Smooth muscle cell (in vitro differentiated cells): ENCODE data around the gene HP1BP3. TPM values are rescaled to one million over a fixed set of nuclear protein-coding genes. Genes with fewer than 3 reads are reported as not detected.

Experiments used
- DNase-seq: peaks from one replicate; lab custom pipeline; 2025; ENCODE audit not compliant: unreplicated experiment; lab: John Stamatoyannopoulos, UW
- H2AFZ ChIP-seq: fragments of 200-600 bp; sonication (generic); 2 replicates; pipeline ENCODE4 v1.6.0; 2016; ENCODE audit warnings: antibody characterized with exemption, low read depth, mild to moderate bottlenecking
- H3F3A ChIP-seq: fragments of 200-600 bp; sonication (generic); 2 replicates; pipeline ENCODE4 v1.6.0; 2017; ENCODE audit warnings: antibody characterized with exemption, low read depth
- H3K27ac ChIP-seq: fragments of 200-600 bp; sonication (generic); 2 replicates; pipeline ENCODE4 v1.5.1; 2016; ENCODE audit warnings: low read depth, mild to moderate bottlenecking
- H3K27me3 ChIP-seq: fragments of 200-600 bp; sonication (generic); 2 replicates; pipeline ENCODE4 v1.6.1; 2016; ENCODE audit warnings: low read depth, mild to moderate bottlenecking
- H3K36me3 ChIP-seq: fragments of 200-600 bp; sonication (generic); 2 replicates; pipeline ENCODE4 v1.5.1; 2016; ENCODE audit warnings: low read depth
- H3K4me1 ChIP-seq: fragments of 200-600 bp; sonication (generic); 2 replicates; pipeline ENCODE4 v1.5.1; 2016; ENCODE audit warnings: low read depth
- H3K4me2 ChIP-seq: fragments of 200-600 bp; sonication (generic); 2 replicates; pipeline ENCODE4 v1.6.0; 2016; ENCODE audit warnings: mild to moderate bottlenecking
- H3K4me3 ChIP-seq: fragments of 200-600 bp; sonication (generic); 2 replicates; pipeline ENCODE4 v1.5.1; 2016; ENCODE audit warnings: mild to moderate bottlenecking
- H3K79me2 ChIP-seq: fragments of 200-600 bp; sonication (generic); 2 replicates; pipeline ENCODE4 v1.6.0; 2016; ENCODE audit warnings: low read depth, mild to moderate bottlenecking
- H3K9ac ChIP-seq: fragments of 200-600 bp; sonication (generic); 2 replicates; pipeline ENCODE4 v1.6.0; 2016; ENCODE audit warnings: low read depth
- H3K9me3 ChIP-seq: fragments of 200-600 bp; sonication (generic); replicated peaks from 2 replicates; pipeline ENCODE4 v1.5.1; 2016; ENCODE audit warnings: low read depth
- H4K20me1 ChIP-seq: fragments of 200-600 bp; sonication (generic); 2 replicates; pipeline ENCODE4 v1.6.0; 2016; ENCODE audit warnings: low read depth
- CTCF ChIP-seq: fragments of 200-600 bp; sonication (generic); IDR thresholded peaks from 2 replicates; pipeline ENCODE4 v1.5.1; 2017; ENCODE audit warnings: borderline replicate concordance, mild to moderate bottlenecking, antibody characterized with exemption; ENCODE audit not compliant: insufficient read depth, poor library complexity, severe bottlenecking
- WGBS: methylation state at CpG from one replicate; pipeline ENCODE4 v1.1.7; 2016; ENCODE audit warnings: low lambda C conversion rate; 5-methylcytosine and 5-hydroxymethylcytosine counted together
- polyA plus RNA-seq: library from polyadenylated mRNA; unstranded; fragments of >200 nt; fragmentation: Nextera tagmentation; extraction: Ambion mirVana; gene quantifications from 2 replicates; pipeline ENCODE4 v1.2.1, GENCODE V29; 2016
- total RNA-seq: library from RNA; depleted of rRNA; stranded (reverse); fragments of >200 nt; gene quantifications from 2 replicates; pipeline ENCODE4 v1.2.3, GENCODE V29; 2014

The HP1BP3 gene
- total and polyA plus RNA-seq, 2 experiments from 2014 or later: 77.9 to 110 TPM

- 97% methylated on average over 35 of the region's 35 CpGs for WGBS
- Histone ChIP-seq H3K36me3 (no peaks in the 10 kb centered on the region), H3K4me2 (no peak overlapping the region), H3K9me3 (no peaks in the 10 kb centered on the region), H3K27me3 (peaks cover 1% of the 10 kb centered on the region), H2AFZ (no peak overlapping the region), H3K4me3 (no peak overlapping the region), H3K4me1 (no peaks in the 10 kb centered on the region), H3K79me2 (no peaks in the 10 kb centered on the region), H3K27ac (no peak overlapping the region), H4K20me1 (no peaks in the 10 kb centered on the region), H3K9ac (no peak overlapping the region), H3F3A (no peaks in the 10 kb centered on the region)
- TF ChIP-seq CTCF: no peak
- DNase-seq: no peak
Measured at GRCh38 chr1:20723537-20724363, 63.4 kb downstream of the HP1BP3 start.

GRCh38 chr1:20723159-20723536, 64.0 kb downstream of the HP1BP3 start:
- WGBS: 86% methylated on average over 4 of the region's 4 CpGs
- Histone ChIP-seq H4K20me1 (no peaks in the 10 kb centered on the region), H3K36me3 (no peaks in the 10 kb centered on the region), H3K27ac (no peak overlapping the region), H3K4me3 (no peak overlapping the region), H3K9me3 (no peaks in the 10 kb centered on the region), H3K79me2 (no peaks in the 10 kb centered on the region), H3K9ac (no peak overlapping the region), H3K4me2 (no peak overlapping the region), H2AFZ (no peak overlapping the region), H3K27me3 (no peaks in the 10 kb centered on the region), H3F3A (no peaks in the 10 kb centered on the region), H3K4me1 (no peaks in the 10 kb centered on the region)
- no peak for TF ChIP-seq CTCF
- no peak for DNase-seq

GRCh38 chr1:20721117-20722061, 65.7 kb downstream of the HP1BP3 start:
- Histone ChIP-seq H3K36me3 (no peaks in the 10 kb centered on the region), H3K27ac (no peak overlapping the region), H3K79me2 (no peaks in the 10 kb centered on the region), H4K20me1 (no peaks in the 10 kb centered on the region), H3K4me3 (no peak overlapping the region), H3K9ac (no peak overlapping the region), H3K4me1 (no peaks in the 10 kb centered on the region), H3K27me3 (no peaks in the 10 kb centered on the region), H2AFZ (no peak overlapping the region), H3K4me2 (no peak overlapping the region), H3F3A (no peaks in the 10 kb centered on the region), H3K9me3 (no peaks in the 10 kb centered on the region)
- no peak for DNase-seq
- TF ChIP-seq CTCF: no peak
- WGBS: 91% methylated on average over 19 of the region's 29 CpGs
